Ovary (tissue), 3 donors: ENCODE results near the gene PPP1CA.

Experiments used
- CTCF ChIP-seq, 3 donors: fragments of 450-650 bp in 2 of 3; fragments of 200-600 bp in 1 of 3; IDR thresholded peaks; one replicate each; pipeline versions ENCODE4 v1.5.1 to v1.8.0; 2016 to 2022; ENCODE audit warnings: antibody characterized with exemption in 3 of 3, mild to moderate bottlenecking in 1 of 3
- EP300 ChIP-seq: sonication (generic); formaldehyde crosslinking; IDR thresholded peaks from one replicate; pipeline ENCODE4 v1.6.1; 2017; ENCODE audit warnings: antibody characterized with exemption
- POLR2A ChIP-seq: fragments of 450-650 bp; IDR thresholded peaks from one replicate; pipeline ENCODE4 v1.6.1; 2017; ENCODE audit warnings: antibody characterized with exemption, mild to moderate bottlenecking, moderate library complexity
- donor health status: DM: no; HTN: no; CAD: no.

GRCh38 chr11:67439321-67440228 is 37.9 kb upstream of the PPP1CA start:
- TF ChIP-seq POLR2A (no peak), CTCF (IDR thresholded peaks at IDR 0.05) (no peak), EP300 (no peak)
